NCI-H524 treated with DMSO at 0.1 percent for 48 hours (cell line): Measurements from ENCODE around the gene PSTPIP1.

ENCODE experiments used
- DNase-seq: peaks from one replicate; lab custom pipeline; 2025; lab: John Stamatoyannopoulos, UW

PSTPIP1 gene

GRCh38 chr15:77030048-77030927 is 35.4 kb downstream of the PSTPIP1 start:
- peak; percentile 66 for DNase-seq

GRCh38 chr15:77030928-77031375 is 36.0 kb downstream of the PSTPIP1 start:
- no peak for DNase-seq

DNA sequence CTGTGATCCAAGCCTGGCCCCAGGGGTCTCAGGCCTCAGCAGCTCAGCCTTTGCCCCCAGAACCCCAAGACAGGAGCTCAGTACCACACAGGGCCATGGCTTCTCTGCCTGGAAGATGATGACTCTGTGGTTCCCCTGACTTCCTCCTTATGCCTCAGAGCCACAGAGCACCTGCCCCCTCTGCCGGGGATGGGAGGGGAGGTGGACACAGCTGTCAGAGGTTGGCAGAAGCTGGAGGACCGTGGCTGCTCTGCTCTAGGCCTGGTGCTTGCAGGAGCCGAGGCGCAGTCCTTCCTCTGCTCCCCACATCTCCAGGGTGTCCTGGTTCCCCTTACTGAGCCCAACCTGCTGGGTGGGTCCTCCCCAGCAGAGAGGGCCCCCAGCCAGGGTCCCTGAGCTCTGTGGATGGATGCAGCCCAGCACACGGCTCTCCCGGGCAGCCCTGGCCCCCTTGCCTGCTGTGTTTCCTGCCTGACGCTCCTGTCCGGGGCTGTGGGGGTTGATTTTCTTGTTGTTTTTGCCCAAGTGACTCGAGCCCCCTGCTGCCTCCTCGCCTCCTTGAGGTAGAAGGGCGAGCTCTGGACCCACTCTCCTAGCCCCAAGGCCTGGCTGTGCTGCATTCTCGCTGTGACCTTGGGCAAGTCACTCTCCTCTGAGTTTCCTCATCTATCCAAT is 36.6 kb downstream of the PSTPIP1 start:
- DNase-seq: peak; percentile 23

GRCh38 chr15:77032052-77032646 is 37.2 kb downstream of the PSTPIP1 start:
- DNase-seq: no peak

DNA sequence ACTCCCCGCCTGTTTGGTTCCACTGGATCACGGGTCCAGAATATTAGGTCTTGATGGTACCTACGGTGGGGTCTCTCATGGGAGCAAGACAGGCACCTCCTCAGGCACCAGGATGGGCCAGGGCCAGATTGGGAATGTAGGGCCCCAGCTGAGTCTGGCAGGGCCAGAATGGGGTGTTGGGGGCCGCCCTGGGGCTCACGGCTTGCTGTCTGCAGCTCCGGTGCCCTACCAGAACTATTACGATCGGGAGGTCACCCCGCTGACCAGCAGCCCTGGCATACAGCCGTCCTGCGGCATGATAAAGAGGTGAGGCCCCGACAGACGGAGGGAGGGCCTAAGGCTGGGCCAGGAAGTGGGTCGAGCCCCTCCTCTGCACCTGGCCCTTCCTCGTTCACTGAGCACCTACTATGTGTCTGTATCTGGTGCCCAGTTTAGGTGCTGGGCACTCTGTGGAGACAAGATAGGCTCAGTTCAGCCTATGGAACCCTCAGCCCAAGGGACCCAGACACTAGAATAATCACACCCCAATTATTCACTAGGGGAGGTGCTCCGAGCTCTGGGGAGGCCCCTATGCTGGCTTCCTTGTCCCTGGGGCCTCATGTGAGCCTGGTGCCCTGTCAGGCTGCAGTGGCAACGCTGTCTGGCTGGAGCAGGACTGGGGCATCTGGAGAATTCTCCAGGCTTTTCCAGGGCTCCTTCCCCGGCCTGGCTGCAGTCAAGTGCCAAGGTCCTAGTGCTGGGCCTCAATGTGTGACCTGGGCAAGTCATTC is 37.9 kb downstream of the PSTPIP1 start:
- no peak for DNase-seq

DNA sequence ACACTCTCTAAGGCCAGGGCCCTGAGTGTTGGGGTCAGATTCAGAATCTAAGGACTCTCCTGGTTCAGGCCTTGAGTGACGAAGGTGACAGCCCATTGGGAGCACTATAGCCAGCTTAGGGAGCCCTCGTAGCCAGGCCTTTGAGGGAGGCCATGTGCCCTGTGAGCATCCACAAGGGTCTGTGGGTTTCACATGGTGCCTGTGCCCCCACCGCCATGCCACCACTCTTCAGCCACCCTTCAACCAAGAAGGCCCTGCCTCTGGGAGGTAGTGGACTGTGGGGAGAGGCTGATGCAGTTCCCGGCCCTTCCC is 38.4 kb downstream of the PSTPIP1 start:
- DNase-seq: no peak

DNA sequence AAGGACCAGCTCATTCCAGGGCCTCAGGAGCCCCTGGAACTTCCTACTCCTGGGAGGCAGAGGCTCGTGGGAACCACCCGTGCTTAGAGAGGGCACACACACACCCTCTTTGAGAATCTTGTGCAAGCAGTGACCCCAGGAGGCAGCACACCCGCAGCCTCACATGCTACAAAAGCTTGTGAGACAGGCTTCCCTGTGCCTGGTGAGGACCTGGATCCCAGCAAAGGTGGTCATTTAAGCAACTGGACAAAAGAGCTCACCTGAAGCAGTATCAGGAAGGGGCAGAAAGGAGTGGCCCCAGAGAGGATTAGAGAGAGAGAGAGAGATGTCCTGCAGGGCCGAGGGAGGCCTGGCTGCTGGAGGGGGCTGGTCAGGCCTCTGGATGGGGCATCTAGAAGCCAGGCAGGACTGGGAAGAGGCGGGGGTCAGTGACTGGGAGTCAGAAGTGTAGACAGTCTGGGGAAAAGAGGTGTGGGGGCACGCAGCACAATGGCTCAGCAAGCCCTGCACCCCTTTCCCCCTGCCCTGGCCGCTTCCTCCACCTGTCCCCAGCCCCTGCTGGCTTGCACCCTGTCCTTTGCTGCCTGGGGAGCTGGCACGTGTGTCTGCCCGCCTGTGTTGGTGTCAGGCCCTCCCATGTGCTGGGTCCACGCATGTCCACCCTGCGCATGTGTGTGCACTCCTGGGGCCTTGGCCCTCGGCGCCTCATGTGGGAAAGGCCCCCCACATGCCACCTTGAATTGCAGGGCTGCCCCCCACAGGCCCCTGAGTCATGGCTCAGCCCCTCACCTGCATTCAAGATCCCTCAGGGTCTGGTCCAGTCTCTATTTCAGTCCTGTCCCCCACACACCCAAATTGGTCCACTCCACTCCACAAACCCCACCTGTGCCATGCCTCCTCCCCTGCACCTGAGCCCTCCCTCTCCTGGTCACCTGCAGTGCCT is 39.1 kb downstream of the PSTPIP1 start:
- no peak for DNase-seq

DNA sequence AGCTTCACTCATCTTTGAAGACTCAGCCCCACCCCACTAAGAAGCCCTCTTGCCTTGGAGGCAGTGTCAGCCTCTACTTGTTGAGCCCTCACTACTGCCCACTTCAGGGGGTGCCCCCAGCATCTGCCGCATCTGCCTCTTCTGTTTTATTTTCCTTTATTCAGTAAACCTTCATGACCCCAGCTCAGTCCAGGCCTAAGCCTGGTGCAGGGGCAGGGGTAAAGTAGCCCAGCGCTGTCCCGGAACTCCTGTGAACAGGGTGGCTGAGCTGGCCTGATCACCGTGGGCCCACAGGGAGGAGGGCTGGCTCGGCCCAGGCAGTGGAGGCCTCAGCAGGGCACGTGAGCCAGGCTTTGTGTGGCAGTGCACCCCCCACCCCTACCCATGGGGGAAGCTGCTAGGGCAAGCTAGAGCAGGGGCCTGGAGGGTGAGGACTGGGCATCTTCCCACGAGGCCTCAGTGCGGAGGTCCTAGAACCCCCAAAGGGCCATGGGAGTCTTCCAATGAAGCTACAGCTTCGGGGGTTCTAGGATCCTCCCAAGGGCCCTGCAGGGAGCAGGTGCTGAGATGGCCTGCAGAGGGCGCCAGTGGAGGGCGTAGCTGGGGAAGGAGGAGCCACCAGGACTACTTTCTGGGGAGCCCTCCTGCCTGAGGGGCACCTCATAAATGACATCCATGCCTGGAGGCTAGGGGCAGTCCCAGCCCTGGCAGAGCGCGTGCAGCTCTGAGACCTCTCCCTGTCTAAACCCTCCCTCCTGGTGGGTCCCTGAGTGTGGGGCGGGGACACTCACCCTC is 40.0 kb downstream of the PSTPIP1 start:
- DNase-seq: no peak

GRCh38 chr15:77035584-77035983 is 40.7 kb downstream of the PSTPIP1 start:
- no peak for DNase-seq

- DNase-seq: no peak
Observed at GRCh38 chr15:77035999-77036471, 41.1 kb downstream of the PSTPIP1 start.

DNA sequence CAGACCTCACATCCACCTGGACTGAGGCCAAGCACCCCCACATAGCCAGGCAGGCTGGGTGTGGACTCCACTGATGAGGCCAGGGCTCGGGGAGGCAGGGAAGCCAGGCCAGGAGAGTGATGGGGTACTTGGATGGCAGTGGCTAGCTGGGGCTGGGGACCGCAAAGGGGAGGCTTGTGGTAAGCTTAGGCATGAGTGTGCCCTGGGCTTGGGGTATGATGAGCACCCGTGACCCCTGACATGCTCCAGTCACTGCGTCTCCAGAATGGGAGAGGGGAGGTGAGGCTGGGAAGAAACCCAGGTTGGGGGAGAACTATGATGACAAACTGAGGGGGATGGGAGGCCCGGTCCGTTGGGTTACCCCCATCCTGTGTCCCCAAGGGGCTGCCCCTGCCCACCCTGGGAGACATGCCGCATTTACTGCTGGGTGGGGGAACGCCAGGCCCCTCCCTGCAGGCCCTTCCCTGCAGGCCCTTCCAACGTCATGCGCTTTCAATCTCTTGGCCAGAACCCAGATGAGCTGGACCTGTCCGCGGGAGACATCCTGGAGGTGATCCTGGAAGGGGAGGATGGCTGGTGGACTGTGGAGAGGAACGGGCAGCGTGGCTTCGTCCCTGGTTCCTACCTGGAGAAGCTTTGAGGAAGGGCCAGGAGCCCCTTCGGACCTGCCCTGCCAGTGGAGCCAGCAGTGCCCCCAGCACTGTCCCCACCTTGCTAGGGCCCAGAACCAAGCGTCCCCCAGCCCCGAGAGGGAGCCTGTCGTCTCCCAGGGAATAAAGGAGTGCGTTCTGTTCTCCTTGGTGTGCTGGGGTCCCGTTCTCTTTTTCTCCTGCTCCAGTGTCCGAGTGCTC is 41.8 kb downstream of the PSTPIP1 start:
- no peak for DNase-seq

- no peak for DNase-seq
Observed at GRCh38 chr15:77037388-77038209, 42.7 kb downstream of the PSTPIP1 start.

- no peak for DNase-seq
Observed at GRCh38 chr15:77038312-77039216, 43.6 kb downstream of the PSTPIP1 start.

- no peak for DNase-seq
Observed at GRCh38 chr15:77039217-77039533, 44.2 kb downstream of the PSTPIP1 start.

DNA sequence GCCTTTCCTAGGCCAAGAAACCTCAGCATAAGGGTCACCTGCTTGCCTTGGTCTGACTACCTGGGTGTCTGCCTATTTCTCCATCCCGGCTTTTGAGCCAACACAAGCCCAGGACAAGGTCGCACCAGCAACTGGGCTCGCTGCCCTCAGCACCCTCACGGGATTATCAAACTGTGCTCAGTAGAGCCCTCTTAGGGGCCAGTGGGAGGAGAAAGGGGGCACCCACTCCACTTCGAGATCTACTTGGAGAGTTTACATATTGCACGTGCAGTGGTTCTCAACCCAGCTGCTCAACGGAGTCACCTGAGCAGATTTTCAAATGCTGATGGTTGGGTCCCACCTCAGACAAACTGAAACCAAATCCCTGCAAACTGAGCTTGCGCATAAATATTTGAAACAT is 44.9 kb downstream of the PSTPIP1 start:
- DNase-seq: no peak

- no peak for DNase-seq
Observed at GRCh38 chr15:77040673-77041072, 45.7 kb downstream of the PSTPIP1 start.

GRCh38 chr15:77042245-77042919 is 47.5 kb downstream of the PSTPIP1 start:
- no peak for DNase-seq
